ENCODE measurements around the gene REV3L.

Gene REV3L

DNA sequence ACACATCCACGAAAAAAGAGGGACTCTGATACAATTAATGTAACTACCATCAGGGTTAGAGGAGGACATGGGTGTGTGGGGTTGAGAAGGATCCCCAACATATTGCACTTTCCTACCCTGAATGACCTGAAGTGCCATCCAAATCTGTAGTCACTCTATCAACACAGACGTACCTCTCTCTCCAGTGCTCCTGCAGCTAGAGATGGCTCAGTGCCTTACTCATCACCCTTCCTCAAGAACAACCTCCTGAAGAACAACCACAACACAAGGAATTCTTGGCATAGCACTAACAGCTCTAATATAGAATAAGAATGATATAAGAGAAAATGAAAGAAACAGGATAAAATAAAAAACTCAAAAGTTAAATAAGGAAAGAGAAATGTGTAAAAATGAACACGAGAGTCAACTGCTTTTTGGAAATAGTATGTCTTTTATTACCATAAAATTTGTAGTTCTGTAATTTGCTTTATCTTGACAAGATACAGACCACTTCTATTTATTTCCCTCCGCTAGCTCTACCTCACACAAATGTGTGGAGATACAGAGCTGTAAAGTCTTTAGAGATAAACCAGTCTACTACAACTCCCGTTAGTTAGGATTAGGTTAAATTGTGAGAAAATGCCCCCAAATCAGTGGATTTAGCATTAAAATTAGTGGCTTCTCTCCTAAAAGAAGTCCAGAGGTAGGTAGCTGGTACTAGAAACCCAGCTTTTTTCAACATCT, 63.9 kb downstream of the REV3L start:
- DNase-seq, result no peak

DNA sequence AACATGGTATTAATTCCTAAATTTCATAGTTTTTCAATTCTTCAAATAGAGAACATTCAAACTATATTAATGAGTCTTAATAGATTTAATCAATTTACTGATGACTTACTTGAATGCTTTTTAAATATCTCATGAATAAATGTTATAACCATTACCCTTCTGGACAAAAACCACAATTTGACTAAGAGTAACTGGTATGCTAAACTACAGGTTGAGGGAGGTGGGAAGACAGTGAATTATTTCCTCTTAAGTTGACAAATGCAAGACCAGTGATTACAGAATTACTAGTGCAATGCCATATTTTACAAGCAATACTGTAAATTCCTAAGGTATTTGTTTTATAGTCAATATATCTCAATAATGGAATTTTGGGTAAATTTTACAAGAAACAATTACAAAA, 65.1 kb downstream of the REV3L start:
- DNase-seq, result no peak

DNA sequence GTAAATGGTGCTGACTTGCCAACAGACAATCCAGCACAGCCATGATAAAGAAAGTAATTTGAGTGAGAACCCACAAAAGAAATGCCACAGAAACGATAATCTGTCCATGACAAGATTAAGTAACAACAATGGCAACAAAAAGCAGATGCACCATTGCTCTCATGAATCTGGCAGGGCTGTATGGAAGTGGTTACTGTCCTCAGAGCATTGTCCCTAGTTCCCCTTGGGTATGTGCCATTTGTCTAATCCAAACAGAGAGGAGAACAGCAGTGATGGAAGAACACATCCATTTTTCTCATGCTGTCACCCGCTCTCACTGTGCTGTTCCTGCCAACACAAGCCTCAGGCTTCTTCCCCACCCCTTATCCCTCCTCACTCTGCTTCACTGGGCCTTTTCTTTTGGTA, 65.8 kb downstream of the REV3L start:
- peak in 2 of 3 experiments; percentile 10 to 43 for DNase-seq

DNA sequence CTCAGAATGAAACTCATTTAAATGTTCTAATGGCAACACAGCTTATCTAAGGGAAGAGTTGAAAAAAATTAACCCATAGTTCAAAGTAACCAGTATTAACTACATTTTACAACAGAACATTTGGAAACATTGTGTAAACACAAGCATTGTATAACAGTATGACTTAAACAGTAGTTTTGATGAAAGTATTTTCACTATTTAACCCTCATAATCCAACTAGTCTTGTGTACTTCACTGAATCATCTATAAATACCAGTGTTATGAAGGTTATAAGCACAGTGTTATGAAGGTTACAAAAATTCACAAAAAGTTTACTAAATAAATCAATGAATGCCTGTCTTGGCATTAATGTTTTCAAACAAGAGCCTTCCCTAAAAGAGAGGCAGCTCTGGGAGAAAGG, 66.5 kb downstream of the REV3L start:
- no peak for DNase-seq

DNA sequence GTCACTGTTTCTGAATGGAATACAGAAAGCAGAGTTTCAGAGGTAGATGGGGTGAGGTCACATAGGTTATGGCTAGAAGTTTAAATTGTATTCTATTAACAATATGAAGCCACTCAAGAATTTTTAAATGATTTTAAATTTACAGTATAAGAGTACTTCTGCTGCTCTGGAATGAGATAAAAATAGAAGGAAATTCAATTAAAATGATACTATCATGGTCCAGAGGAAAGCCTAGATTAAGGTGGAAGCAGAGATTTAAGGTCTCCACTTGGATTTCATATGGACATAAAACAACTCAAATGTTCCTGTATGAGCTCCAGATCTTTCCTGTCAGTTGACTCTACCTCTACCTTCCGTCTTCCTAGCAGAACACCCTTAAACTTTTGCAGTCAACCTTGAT, 68.6 kb downstream of the REV3L start:
- no peak for DNase-seq

DNA sequence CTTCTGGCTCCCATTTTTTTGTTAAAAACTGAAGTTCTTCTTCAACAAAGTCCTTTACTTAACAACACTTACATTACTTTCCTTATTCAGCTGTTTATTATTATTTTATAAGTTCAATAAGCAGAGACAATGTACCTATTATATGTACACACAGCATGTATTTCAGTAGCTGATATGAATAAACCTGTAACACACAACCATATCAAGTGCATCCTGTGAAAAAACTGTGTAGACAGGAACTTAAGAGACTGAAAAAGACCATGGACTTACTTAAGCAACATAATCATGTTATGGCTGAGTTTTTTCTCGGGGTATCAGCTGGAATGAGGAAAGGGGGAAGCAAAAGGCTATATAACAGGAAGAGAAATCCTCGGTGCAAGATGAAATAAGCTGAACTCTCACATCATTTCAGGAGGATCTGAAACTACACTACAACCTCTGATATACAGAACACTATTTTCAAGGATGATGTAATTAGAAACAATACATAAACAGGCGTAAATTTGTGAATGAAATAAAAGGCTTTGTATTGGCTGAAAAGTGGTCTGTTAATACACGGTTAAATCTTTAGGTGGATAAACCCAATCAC, 70.9 kb downstream of the REV3L start:
- DNase-seq, result no peak

DNA sequence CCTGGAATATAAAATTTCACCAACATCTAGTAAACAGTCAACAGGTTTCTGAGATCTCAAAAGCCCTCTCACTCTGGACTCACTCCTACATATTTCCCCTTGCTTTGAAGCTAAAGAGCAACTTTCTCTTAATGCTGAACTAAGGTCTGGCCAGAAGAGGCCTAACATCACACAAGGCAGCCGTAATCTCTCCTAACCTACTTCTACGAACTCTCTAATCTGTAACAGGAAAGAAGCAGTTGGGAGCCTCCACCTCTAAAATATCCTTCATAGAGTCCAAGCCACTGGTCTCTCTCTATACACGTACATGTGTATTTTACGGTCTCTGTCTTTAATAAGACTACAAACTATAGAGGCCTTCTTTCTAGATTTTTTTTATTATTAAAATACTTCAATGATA, 72.0 kb downstream of the REV3L start:
- DNase-seq, result no peak

DNA sequence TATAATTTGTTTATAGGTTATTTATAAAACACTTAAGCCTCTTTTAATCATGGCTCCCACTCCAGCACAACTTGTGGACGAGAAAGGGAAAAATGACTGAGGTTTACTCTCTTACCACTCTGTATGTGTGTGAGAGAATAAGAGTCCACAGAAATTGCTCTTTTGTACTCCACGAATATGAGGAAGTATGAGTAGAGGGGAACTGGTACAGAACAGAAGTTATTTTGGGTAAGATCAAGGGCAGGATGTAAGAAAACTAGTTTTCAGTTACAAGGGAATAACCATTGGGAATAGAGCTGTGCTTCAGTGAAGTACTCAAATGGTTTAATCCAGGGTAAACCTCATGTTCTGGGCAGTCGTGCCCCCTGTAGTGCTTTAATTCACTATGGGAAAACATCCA, 72.6 kb downstream of the REV3L start:
- DNase-seq, result no peak

DNA sequence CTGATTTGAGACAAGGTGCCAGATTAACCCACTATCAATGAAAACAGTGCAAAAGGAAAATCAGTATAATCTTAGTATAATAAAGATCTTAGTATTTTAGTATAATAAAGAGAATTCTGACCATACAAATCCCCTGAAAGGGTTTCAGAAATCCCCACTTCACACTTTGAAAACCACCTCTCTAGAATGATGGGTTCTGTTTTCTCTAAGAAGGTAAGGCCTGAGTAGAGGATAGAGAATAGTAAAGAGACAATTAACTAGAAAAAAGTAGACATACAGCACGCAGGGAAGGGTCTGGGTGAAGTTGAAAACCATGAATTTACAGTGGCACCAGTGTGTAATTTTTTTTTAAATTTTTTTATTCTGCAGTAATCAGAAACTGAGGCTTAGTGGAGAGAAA, 73.6 kb downstream of the REV3L start:
- no peak for DNase-seq

DNA sequence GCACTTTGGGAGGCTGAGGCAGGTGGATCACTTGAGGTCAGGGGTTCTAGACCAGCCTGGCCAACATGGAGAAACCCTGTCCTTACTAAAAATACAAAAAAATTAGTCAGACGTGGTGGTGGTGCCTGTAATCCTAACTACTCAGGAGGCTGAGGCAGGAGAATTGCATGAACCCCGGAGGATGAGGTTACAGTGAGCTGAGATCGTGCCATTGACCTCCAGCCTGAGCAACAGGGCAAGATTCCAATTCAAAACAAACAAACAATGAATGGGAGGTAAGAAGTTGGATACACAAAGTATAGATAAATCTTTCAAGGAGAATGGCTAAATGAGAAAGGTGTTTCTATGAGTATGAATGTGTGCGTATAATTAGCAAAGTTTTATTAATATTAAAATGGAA, 75.3 kb downstream of the REV3L start:
- no peak for DNase-seq

DNA sequence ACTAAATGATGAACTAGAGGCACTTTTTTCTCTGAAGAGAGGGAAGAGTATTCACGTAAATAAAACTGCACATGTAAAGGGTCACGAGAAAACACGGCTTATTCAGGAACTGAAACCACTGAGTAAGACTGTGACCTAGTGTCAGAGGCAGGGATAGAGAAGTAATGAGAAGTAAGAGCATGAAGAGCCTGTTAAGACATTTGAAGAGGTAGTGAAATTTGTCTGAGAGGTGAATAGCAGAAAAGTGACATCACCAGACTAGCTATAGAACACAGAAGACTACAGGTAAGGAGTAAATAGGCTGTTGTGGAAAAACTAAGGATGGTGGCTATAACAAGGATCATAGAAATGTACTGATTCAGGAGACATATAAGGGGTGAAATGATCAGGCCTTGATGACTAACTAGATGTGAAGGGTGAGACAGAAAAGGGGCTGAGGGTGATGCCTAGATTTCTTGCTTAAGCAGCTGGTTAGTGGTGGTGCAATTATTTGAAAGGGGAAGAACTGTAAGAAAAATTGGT, 76.8 kb downstream of the REV3L start:
- no peak for DNase-seq

DNA sequence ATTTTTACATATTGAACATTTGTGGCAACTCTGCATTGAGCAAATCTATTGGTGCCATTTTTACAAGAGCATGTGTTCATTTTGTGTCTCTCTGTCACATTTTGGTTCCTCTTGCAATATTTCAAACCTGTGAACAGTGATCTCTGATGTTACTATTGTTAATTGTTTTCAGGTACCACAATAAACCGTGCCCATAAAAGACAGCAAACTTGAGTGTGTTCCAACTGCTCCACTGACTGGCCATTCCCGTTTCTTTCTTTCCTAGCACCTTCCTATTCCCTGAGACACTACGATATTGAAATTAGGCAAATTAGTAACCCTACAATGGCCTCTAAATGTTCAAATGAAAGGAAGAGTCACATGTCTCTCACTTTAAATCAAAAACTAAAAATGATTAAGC, 79.6 kb downstream of the REV3L start:
- no peak for DNase-seq

DNA sequence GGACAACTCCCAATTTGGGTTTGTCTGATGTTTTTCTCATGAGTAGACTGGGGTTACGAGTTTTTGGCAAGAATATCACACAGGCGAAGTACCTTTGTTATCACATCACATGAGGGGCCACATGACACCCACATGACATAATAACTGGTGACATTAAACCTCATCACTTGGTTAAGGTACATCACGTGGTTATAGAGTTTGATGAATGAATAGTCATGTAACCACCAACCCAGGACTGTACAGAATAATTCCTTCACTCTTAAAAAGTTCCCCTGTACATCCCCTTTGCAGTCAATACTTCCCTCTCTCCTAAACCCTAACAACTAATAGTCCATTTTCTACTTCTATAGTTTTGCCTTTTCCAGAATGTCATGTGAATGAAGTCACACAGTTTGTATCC, 83.4 kb downstream of the REV3L start:
- no peak for DNase-seq

DNA sequence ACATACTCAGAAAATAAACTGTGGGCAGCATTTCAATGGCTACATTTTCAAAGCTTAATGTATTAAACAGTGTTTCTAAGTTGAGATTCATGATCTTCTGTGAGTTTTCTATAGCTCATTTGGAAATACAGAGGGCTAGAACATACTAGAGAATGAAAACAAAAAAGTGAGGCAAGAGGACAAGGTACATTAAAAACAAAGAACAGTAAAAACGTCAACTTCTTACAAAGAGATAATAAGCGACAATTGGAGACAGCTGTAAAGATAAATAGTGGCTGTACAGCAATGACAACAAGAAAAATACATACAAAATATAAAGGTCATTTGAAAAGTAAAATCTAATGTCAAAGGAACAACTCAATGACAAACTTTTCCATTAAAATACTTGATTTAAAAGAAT, 94.3 kb downstream of the REV3L start:
- DNase-seq, result no peak

DNA sequence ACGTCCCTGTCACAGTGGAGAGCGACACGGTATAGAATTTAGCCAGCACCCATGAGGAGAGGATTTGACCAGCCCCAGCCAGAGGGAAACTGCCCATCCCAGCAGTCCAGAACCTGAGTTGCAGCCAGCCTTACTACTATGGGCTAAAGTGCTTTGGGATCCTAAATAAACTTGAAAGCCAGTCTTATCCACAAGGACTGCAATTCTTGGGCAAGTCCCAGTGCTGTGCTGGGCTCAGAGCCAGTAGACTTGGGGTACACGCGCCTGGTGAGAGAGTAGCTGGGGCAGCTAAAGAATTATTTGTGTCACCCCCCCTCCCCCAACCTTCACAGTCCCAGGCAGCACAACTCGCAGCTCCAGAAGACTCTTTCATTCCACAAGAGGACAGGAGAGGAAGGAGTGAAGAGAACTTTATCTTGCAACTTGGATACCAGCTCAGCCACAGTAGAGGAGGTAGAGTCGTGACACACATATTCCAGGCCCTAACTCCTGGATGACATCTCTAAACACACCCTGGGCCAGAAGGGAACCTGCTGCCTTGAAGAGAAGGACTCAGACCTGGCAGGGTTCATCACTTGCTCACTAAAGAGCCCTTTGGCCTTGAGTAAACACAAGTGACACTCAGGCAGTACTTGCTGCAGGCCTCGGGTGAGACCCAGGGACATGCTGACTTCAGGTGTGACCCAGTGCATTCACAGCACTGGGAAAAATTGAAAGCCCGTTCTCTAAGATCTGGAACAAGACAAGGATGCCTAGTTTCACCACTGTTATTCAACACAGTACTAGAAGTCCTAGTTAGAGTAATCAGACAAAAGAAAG, 100.3 kb downstream of the REV3L start:
- no peak for DNase-seq

DNA sequence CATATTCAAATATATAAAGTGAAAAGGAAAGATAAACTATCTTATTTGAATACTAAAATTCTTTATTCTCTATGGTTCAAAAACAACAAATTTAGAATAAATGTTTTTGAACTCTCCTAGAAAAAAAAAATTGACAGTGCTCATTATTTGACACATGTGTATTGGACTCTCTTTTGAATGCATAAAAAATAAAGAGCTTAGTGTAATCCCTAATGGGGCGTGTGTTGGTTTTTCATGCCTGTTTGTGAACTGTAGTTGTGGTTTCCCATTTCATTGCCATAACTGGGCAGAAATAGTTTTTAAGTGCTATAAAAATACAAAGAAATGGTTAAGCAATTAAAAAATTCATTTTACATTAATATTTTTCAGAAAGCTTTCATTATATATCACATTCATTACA, 101.3 kb downstream of the REV3L start:
- DNase-seq, result no peak

DNA sequence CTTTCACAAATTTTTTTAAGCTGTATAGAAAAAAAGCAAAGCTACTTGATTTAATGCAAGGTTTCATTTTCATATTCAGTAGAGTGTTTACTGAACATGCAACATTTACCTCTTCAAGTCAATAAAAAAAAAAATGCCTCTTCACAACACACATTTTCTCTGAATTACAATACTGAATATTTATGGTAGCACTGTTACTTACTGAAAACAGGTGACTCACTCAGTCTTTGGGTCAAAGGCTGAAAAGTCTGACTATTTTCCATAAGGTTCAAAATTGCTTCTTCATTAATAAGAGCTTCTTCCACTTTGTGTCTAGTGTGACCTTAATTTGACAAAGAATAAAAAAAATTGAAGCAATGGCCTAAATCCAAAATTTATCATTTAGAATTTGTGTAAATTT, 101.9 kb downstream of the REV3L start:
- DNase-seq, result no peak

DNA sequence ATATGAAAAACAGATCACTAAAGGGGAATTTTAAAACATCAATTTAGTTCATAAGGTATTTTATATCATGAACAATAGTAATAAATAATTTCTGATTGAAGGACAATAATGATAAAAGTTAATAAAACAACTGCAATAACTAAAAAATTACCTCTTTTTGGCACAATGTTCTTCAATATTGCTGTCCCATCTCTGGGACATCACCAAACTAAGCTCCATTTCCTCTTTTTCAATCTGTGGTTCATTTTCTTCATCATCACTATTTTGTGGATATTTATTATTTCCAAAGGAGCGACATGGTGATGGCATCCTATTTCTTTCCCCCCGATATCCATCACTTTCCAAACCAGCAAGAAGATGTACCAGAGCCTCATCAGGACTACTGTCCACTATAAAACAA, 103.2 kb downstream of the REV3L start:
- no peak for DNase-seq

DNA sequence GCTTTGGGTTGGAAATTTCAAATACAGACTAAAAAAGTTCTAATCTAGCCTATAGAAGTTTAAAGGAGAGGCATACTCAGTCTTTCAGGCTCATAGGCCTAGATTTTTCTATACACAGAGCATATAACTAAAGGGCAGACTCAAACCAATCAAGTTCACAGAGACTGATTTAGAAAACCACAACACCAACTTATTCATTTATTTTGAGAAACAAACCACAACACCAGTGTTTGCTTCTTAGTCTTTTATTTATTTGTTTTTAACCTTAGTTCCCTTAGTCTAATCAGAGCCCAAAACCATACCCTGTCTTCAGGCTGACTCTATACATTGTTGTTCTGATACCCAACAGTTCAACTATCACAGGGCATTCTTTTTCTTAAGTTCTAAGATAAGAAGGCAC, 103.7 kb downstream of the REV3L start:
- no peak for DNase-seq

DNA sequence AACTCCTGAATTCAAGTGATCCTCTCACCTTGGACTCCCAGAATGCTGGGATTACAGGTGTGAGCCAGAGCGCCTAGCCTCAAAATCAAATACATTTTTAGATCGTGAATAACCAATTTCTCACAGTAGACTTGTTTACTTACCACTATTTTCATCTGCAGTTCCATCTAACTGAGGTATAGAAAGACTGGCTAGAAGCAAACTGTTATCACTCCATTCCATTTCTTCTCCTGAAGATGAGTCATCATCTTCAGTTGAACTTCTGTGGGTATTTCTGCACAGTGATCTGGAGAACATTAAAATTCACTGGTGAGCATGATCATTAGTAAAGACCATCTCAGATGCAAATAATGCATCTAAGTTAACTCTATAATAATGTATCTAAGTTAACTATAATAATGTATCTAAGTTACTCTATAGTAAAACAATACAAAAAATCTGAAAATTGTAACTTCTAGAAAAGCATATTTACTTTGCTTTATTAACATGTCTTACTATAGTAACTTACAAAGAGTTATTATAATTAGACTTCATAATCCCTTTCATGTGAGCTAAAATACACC, 105.4 kb downstream of the REV3L start:
- no peak for DNase-seq

DNA sequence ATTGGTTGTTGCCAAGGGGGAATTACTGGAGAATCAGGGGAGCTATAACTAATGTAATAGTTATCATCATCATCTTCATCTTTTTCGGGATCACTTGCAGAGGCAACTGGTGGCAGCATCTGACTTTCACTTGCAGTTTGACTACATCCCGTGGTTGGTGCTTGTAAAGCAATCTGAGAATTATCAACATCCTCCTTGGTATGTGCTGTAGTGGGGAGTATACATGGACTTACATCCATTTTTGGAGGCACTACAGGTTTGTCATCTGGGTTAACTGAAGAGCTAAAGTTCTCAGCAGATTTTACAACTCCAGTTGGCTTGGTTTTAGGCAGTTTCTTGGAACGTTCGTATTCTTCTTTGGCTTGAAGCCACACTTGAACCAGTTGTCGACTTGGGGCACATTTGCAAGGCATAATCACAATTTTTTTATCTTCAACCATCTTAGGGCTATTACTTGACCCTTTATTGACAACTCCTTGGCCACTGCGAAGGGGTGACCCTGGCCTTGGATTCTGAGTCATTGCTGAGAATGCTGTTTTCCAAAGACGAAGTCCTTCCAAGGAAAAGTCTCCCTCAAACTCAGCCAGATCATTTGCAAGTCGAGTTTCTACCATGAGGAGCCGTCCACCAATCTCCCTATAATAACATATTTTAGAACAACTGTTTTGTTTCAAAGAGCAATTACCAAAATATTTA, 115.5 kb downstream of the REV3L start:
- no peak for DNase-seq

DNA sequence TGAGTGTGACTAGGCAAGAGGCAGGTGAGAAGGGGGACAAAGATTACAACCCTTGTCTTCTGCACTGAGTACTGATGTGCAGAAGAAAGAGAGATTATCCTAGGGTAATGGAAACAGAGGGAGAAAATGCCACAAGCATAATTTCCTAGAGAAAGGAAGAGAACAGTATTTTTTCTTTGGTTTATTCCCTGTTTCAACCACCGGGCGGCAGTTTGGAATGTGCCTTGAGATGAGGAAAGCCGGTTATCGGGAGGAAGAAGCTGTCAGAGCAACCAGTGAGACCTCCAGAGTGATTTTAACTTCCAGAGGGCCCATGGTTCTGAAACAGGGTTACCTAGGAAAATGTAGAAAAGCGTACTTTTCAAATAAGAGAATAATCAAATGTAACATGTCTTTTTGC, 121.4 kb downstream of the REV3L start:
- peak; percentile 1 to 40 (median 14) for DNase-seq

DNA sequence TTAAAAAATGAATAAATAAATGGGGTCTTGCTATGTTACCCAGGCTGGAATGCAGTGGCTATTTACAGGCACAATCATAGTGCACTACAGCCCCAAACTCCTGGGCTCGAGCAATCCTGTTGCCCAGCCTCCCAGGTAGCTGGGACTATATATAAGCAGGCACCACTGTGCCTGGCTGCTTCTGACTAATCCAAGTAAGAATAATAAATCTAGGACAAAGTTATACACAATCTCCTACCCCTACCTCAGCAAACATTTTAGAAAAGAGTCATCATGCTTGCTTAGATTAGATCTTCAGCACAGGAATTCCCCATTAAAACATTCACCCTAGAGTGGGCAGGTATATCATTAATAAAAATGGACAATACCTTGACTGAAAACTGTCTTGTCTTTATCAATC, 124.6 kb downstream of the REV3L start:
- no peak for DNase-seq

Data from NCI-H1417 (cell line).